Activated CD4-positive, alpha-beta T cell treated with anti-CD3 and anti-CD28 coated beads, Interleukin-2, amount 10 ng/mL, durations not matched to agents 7 days and 5 days (primary cell): Measurements from ENCODE around the gene CEACAM7. TPM values are rescaled to one million over a fixed set of nuclear protein-coding genes. Genes with fewer than 3 reads are reported as not detected.

Source experiments
- CTCF ChIA-PET: fragments of 350-600 bp; sonication (Branson Sonifier 250); formaldehyde crosslinking; loops from one replicate; lab custom pipeline; 2021; ENCODE audit warnings: antibody characterized with exemption; lab: Charles Lee
- POLR2A ChIA-PET: fragments of 350-600 bp; sonication (Branson Sonifier 250); formaldehyde crosslinking; loops from one replicate; lab custom pipeline; 2021; ENCODE audit warnings: antibody characterized with exemption; lab: Charles Lee
- DNase-seq: peaks from one replicate; pipeline ENCODE4 v3.0.0-alpha.2; 2020
- H3K27ac Mint-ChIP-seq: one replicate; pipeline ENCODE4 v1.8.0; 2021; ENCODE audit warnings: mild to moderate bottlenecking, moderate library complexity, mixed read lengths
- H3K27me3 Mint-ChIP-seq: one replicate; pipeline ENCODE4 v1.8.0; 2021; ENCODE audit warnings: mixed read lengths
- H3K36me3 Mint-ChIP-seq: one replicate; pipeline ENCODE4 v1.8.0; 2021; ENCODE audit warnings: low read depth, mixed read lengths
- H3K4me1 Mint-ChIP-seq: one replicate; pipeline ENCODE4 v1.8.0; 2021; ENCODE audit warnings: mixed read lengths
- H3K4me3 Mint-ChIP-seq: one replicate; pipeline ENCODE4 v1.8.0; 2021; ENCODE audit warnings: mild to moderate bottlenecking, moderate library complexity, mixed read lengths
- H3K9me3 Mint-ChIP-seq: one replicate; pipeline ENCODE4 v1.8.0; 2021; ENCODE audit warnings: mixed read lengths
- total RNA-seq, 2 experiments: library from RNA; stranded (reverse); gene quantifications; one replicate each; pipeline ENCODE4 v1.2.3, GENCODE V29; 2021

Gene CEACAM7
- total RNA-seq, 2 experiments from 2014 or later: not detected

DNA sequence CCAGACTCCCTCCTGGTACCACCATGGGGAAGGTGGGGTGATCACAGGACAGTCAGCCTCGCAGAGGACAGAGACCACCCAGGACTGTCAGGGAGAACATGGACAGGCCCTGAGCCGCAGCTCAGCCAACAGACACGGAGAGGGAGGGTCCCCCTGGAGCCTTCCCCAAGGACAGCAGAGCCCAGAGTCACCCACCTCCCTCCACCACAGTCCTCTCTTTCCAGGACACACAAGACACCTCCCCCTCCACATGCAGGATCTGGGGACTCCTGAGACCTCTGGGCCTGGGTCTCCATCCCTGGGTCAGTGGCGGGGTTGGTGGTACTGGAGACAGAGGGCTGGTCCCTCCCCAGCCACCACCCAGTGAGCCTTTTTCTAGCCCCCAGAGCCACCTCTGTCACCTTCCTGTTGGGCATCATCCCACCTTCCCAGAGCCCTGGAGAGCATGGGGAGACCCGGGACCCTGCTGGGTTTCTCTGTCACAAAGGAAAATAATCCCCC is 19.9 kb upstream of the CEACAM7 start:
- Mint-ChIP-seq H3K27ac (no peak overlapping the region), H3K4me1 (peaks cover 4% of the 10 kb centered on the region), H3K9me3 (no peaks in the 10 kb centered on the region), H3K36me3 (no peaks in the 10 kb centered on the region), H3K27me3 (peaks cover 7% of the 10 kb centered on the region), H3K4me3 (no peak overlapping the region)
- CTCF ChIA-PET: interaction anchor here (1.5 kb wide), 1 partner anchor 663 kb away, joined by 3 read pairs; no protein-coding TSS in a partner anchor
- POLR2A ChIA-PET: no interaction called here
- DNase-seq: no peak

GRCh38 chr19:41707502-41707812 is 19.4 kb upstream of the CEACAM7 start:
- Mint-ChIP-seq H3K27me3 (peaks cover 6% of the 10 kb centered on the region), H3K27ac (no peak overlapping the region), H3K4me1 (peaks cover 4% of the 10 kb centered on the region), H3K9me3 (no peaks in the 10 kb centered on the region), H3K4me3 (no peak overlapping the region), H3K36me3 (no peaks in the 10 kb centered on the region)
- no peak for DNase-seq
- CTCF ChIA-PET: interaction anchor here (0.6 to 1.5 kb wide), 20 partner anchors 9 to 709 kb away, joined by 3 to 11 read pairs (median 4); partner anchors contain the start of gene CEACAM7
- POLR2A ChIA-PET: no interaction called here

DNA sequence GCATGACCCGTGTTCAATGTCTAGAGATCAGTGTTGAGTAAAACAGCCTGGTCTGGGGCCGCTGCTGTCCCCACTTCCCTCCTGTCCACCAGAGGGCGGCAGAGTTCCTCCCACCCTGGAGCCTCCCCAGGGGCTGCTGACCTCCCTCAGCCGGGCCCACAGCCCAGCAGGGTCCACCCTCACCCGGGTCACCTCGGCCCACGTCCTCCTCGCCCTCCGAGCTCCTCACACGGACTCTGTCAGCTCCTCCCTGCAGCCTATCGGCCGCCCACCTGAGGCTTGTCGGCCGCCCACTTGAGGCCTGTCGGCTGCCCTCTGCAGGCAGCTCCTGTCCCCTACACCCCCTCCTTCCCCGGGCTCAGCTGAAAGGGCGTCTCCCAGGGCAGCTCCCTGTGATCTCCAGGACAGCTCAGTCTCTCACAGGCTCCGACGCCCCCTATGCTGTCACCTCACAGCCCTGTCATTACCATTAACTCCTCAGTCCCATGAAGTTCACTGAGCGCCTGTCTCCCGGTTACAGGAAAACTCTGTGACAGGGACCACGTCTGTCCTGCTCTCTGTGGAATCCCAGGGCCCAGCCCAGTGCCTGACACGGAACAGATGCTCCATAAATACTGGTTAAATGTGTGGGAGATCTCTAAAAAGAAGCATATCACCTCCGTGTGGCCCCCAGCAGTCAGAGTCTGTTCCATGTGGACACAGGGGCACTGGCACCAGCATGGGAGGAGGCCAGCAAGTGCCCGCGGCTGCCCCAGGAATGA is 18.9 kb upstream of the CEACAM7 start:
- DNase-seq: peak; percentile 70
- no peak overlapping the region for H3K27ac Mint-ChIP-seq
- no peaks in the 10 kb centered on the region for H3K9me3 Mint-ChIP-seq
- H3K36me3 Mint-ChIP-seq: no peaks in the 10 kb centered on the region
- ChIA-PET CTCF (interaction anchor here (0.6 to 1.5 kb wide), 20 partner anchors 9 to 710 kb away, joined by 3 to 11 read pairs (median 4); partner anchors contain the start of gene CEACAM7), POLR2A (no interaction called here)
- H3K4me3 Mint-ChIP-seq: peak overlapping the region; percentile 26
- H3K4me1 Mint-ChIP-seq: peaks cover 4% of the 10 kb centered on the region
- H3K27me3 Mint-ChIP-seq: peaks cover 4% of the 10 kb centered on the region

GRCh38 chr19:41705393-41706174 is 17.5 kb upstream of the CEACAM7 start:
- H3K36me3 Mint-ChIP-seq: no peaks in the 10 kb centered on the region
- ChIA-PET POLR2A (no interaction called here), CTCF (no interaction called here)
- H3K9me3 Mint-ChIP-seq: no peaks in the 10 kb centered on the region
- H3K4me1 Mint-ChIP-seq: peaks cover 4% of the 10 kb centered on the region
- DNase-seq: peak; percentile 34
- peaks cover 4% of the 10 kb centered on the region for H3K27me3 Mint-ChIP-seq
- no peak overlapping the region for H3K4me3 Mint-ChIP-seq
- no peak overlapping the region for H3K27ac Mint-ChIP-seq

- Mint-ChIP-seq H3K9me3 (no peaks in the 10 kb centered on the region), H3K27ac (no peak overlapping the region), H3K36me3 (no peaks in the 10 kb centered on the region), H3K4me3 (no peak overlapping the region), H3K27me3 (peaks cover 6% of the 10 kb centered on the region), H3K4me1 (peaks cover 4% of the 10 kb centered on the region)
- DNase-seq: no peak
- CTCF ChIA-PET: no interaction called here
- POLR2A ChIA-PET: no interaction called here
Measured at GRCh38 chr19:41703602-41704293, 15.7 kb upstream of the CEACAM7 start.

- Mint-ChIP-seq H3K27me3 (peaks cover 7% of the 10 kb centered on the region), H3K4me3 (no peak overlapping the region), H3K9me3 (no peaks in the 10 kb centered on the region), H3K27ac (no peak overlapping the region), H3K36me3 (no peaks in the 10 kb centered on the region), H3K4me1 (peaks cover 4% of the 10 kb centered on the region)
- no peak for DNase-seq
- POLR2A ChIA-PET: no interaction called here
- CTCF ChIA-PET: interaction anchor here (1.0 kb wide), 1 partner anchor 51 kb away, joined by 4 read pairs; no protein-coding TSS in a partner anchor
Measured at GRCh38 chr19:41702171-41702651, 14.1 kb upstream of the CEACAM7 start.

DNA sequence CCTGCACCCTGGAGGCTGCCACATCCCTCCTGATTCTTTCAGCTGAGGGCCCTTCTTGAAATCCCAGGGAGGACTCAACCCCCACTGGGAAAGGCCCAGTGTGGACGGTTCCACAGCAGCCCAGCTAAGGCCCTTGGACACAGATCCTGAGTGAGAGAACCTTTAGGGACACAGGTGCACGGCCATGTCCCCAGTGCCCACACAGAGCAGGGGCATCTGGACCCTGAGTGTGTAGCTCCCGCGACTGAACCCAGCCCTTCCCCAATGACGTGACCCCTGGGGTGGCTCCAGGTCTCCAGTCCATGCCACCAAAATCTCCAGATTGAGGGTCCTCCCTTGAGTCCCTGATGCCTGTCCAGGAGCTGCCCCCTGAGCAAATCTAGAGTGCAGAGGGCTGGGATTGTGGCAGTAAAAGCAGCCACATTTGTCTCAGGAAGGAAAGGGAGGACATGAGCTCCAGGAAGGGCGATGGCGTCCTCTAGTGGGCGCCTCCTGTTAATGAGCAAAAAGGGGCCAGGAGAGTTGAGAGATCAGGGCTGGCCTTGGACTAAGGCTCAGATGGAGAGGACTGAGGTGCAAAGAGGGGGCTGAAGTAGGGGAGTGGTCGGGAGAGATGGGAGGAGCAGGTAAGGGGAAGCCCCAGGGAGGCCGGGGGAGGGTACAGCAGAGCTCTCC is 13.5 kb upstream of the CEACAM7 start:
- Mint-ChIP-seq H3K4me3 (no peak overlapping the region), H3K27me3 (peaks cover 7% of the 10 kb centered on the region), H3K27ac (no peak overlapping the region), H3K9me3 (no peaks in the 10 kb centered on the region), H3K4me1 (no peaks in the 10 kb centered on the region), H3K36me3 (no peaks in the 10 kb centered on the region)
- ChIA-PET CTCF (interaction anchor here (1.0 kb wide), 1 partner anchor 52 kb away, joined by 4 read pairs; no protein-coding TSS in a partner anchor), POLR2A (no interaction called here)
- DNase-seq: no peak

DNA sequence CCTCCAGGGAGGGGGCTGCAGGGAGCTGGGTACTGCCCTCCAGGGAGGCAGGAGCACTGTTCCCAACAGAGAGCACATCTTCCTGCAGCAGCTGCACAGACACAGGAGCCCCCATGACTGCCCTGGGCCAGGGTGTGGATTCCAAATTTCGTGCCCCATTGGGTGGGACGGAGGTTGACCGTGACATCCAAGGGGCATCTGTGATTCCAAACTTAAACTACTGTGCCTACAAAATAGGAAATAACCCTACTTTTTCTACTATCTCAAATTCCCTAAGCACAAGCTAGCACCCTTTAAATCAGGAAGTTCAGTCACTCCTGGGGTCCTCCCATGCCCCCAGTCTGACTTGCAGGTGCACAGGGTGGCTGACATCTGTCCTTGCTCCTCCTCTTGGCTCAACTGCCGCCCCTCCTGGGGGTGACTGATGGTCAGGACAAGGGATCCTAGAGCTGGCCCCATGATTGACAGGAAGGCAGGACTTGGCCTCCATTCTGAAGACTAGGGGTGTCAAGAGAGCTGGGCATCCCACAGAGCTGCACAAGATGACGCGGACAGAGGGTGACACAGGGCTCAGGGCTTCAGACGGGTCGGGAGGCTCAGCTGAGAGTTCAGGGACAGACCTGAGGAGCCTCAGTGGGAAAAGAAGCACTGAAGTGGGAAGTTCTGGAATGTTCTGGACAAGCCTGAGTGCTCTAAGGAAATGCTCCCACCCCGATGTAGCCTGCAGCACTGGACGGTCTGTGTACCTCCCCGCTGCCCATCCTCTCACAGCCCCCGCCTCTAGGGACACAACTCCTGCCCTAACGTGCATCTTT is 12.5 kb upstream of the CEACAM7 start:
- Mint-ChIP-seq H3K9me3 (no peaks in the 10 kb centered on the region), H3K36me3 (no peaks in the 10 kb centered on the region), H3K27me3 (peaks cover 5% of the 10 kb centered on the region), H3K27ac (no peak overlapping the region), H3K4me1 (no peaks in the 10 kb centered on the region), H3K4me3 (no peak overlapping the region)
- DNase-seq: no peak
- ChIA-PET CTCF (no interaction called here), POLR2A (no interaction called here)

DNA sequence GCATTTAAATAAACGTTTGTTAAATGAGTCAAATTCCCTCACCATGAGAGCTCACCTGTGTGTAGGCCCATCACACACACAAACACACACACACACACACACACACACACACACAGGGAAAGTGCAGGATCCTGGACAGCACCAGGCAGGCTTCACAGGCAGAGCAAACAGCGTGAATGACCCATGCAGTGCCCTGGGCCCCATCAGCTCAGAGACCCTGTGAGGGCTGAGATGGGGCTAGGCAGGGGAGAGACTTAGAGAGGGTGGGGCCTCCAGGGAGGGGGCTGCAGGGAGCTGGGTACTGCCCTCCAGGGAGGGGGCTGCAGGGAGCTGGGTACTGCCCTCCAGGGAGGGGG is 11.9 kb upstream of the CEACAM7 start:
- ChIA-PET CTCF (no interaction called here), POLR2A (no interaction called here)
- Mint-ChIP-seq H3K4me1 (no peaks in the 10 kb centered on the region), H3K9me3 (no peaks in the 10 kb centered on the region), H3K27me3 (peaks cover 5% of the 10 kb centered on the region), H3K36me3 (no peaks in the 10 kb centered on the region), H3K27ac (no peak overlapping the region), H3K4me3 (no peak overlapping the region)
- DNase-seq: no peak

GRCh38 chr19:41699231-41699967 is 11.3 kb upstream of the CEACAM7 start:
- Mint-ChIP-seq H3K4me1 (no peaks in the 10 kb centered on the region), H3K27me3 (peaks cover 5% of the 10 kb centered on the region), H3K9me3 (no peaks in the 10 kb centered on the region), H3K36me3 (no peaks in the 10 kb centered on the region), H3K4me3 (no peak overlapping the region), H3K27ac (no peak overlapping the region)
- POLR2A ChIA-PET: no interaction called here
- no peak for DNase-seq
- CTCF ChIA-PET: interaction anchor here (0.6 to 2.6 kb wide), 5 partner anchors 7 to 682 kb away, joined by 3 to 9 read pairs (median 3); no protein-coding TSS in a partner anchor

DNA sequence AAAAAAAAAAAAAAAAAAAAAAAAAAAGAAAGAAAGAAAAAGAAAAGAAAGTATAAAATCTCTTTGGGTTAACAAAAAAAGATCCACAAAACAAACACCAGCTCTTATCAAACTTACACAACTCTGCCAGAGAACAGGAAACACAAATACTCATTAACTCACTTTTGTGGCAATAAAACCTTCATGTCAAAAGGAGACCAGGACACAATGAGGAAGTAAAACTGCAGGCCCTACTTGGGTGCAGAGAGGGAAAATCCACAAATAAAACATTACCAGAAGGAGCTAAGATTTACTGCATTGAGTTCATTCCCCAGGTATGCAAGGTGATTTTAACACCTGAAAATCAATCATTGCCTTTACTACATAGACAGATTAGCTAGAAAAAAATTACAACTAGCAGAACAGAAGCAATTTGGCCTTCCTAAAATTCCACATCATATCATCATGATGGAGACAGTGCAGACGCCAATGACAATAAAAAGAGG is 10.7 kb upstream of the CEACAM7 start:
- Mint-ChIP-seq H3K27ac (no peak overlapping the region), H3K4me1 (no peaks in the 10 kb centered on the region), H3K36me3 (no peaks in the 10 kb centered on the region), H3K4me3 (no peak overlapping the region), H3K27me3 (peaks cover 5% of the 10 kb centered on the region), H3K9me3 (no peaks in the 10 kb centered on the region)
- CTCF ChIA-PET: interaction anchor here (0.6 to 2.6 kb wide), 5 partner anchors 8 to 681 kb away, joined by 3 to 9 read pairs (median 3); no protein-coding TSS in a partner anchor
- POLR2A ChIA-PET: no interaction called here
- no peak for DNase-seq
